Esophagus squamous epithelium (tissue), 5 donors: ENCODE measurements around the gene CREBL2. TPM values are rescaled to one million over a fixed set of nuclear protein-coding genes. Genes with fewer than 3 reads are reported as not detected.

Source experiments
- DNase-seq: peaks from one replicate; lab custom pipeline; 2025; lab: John Stamatoyannopoulos, UW
- H3K27ac ChIP-seq, 4 donors: fragments of 200-600 bp; sonication (generic); one replicate each; pipeline ENCODE4 v1.5.1; 2016 to 2019; ENCODE audit warnings: mild to moderate bottlenecking in 1 of 4
- H3K27me3 ChIP-seq, 4 donors: fragments of 200-600 bp; sonication (generic); 1 replicate in 3 of 4; 2 replicates in 1 of 4; pipeline versions ENCODE4 v1.5.1 to v1.6.0; 2017 to 2021; ENCODE audit warnings: antibody characterized with exemption in 1 of 4
- H3K36me3 ChIP-seq, 3 donors: fragments of 200-600 bp; sonication (generic); one replicate each; pipeline ENCODE4 v1.5.1; 2016 to 2019
- H3K4me1 ChIP-seq, 3 donors: fragments of 200-600 bp; sonication (generic); one replicate each; pipeline ENCODE4 v1.5.1; 2017 to 2019
- H3K4me3 ChIP-seq, 4 donors: fragments of 200-600 bp; sonication (generic); 1 replicate in 3 of 4; 2 replicates in 1 of 4; pipeline ENCODE4 v1.5.1; 2016 to 2019; ENCODE audit warnings: mild to moderate bottlenecking in 2 of 4, moderate library complexity in 1 of 4
- H3K9me3 ChIP-seq, 3 donors: fragments of 200-600 bp; sonication (generic); one replicate each; pipeline ENCODE4 v1.5.1; 2016 to 2019
- POLR2A ChIP-seq, 4 donors: fragments of 450-650 bp; IDR thresholded peaks; one replicate each; pipeline ENCODE4 v1.6.1; 2017; ENCODE audit warnings: antibody characterized with exemption in 4 of 4, mild to moderate bottlenecking in 4 of 4, moderate library complexity in 3 of 4
- WGBS, 2 donors: methylation state at CpG; one replicate each; pipeline ENCODE4 v1.1.5; 2018; 5-methylcytosine and 5-hydroxymethylcytosine counted together
- intact Hi-C: fragments of 100-400 bp; cut with DNase I; formaldehyde crosslinking; loops from one replicate; pipeline ENCODE4 v1.15.0; 2022
- total RNA-seq, 4 donors: library from RNA; depleted of rRNA; stranded (reverse); fragments of >200 nt; gene quantifications; one replicate each; pipeline ENCODE4 v1.1.0, GENCODE V29; 2016
- TF ChIP-seq, protein P1 (sequence below), 6 experiments: fragments of 450-650 bp in 4 of 6; fragments of 200-600 bp in 2 of 6; sonication (generic) in 2 of 6; IDR thresholded peaks; one replicate each; pipeline ENCODE4 v1.5.1; 2016 to 2019; ENCODE audit warnings: antibody characterized with exemption in 6 of 6, mild to moderate bottlenecking in 4 of 6, moderate library complexity in 4 of 6
- donor health status: DM: yes; HTN: yes; CAD: no.

The CREBL2 gene, protein sequence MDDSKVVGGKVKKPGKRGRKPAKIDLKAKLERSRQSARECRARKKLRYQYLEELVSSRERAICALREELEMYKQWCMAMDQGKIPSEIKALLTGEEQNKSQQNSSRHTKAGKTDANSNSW
- total RNA-seq: 10 to 100 TPM in 3 of 4 donors, 1 to 10 TPM in 1; 9.4 to 30.7 (median 17.3) TPM

DNA sequence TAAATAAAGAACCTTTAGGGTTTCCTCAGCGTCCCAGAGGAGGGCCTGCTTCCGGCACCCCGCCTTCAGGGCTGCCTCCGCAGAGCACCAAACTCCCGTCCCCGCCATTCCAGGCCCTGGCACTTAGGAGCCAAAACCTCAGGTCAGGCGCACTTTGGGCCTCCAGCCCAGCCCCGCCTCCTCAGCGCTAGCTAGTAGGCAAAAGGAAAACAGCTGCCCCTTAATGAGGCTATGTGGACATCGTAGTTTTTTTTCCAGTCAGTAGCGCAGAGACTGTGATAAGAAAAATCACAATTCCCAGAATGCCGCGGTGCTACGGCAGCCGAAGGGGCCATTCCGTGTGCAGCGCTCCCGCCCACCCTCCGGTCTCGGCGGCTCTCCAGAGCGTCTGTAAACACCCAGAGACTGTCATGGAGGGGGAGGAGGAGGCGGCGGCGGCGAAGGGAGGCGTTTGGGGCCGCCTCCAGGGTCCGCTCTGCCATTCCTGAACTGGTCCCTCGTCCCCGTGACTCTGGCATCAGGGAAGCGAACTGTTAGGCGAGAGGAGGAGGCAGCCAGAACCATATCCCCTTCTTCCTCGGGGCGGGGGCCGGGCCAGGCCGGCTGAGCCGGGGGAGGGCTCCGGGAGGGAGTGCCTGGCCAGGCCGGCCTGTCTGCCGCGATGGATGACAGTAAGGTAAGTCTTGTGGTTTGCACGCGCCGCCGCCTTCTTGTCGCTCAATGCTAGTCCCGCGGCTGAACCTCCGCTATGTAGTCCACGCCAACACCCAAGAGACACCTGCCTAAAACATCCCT lies at the start of gene CREBL2:
Gene CREBL2, plus strand, starts transcription at position 365 of the 795 bp plus-strand sequence. Its CDS starts 297 bp downstream, at position 662.
- intact Hi-C loops: loop anchor here (10.0 kb wide), 1 partner anchor 93 kb away; no protein-coding TSS in a partner anchor
- peak within 1 kb of the TSS; percentile 56 to 95 (median 84) for H3K4me3 ChIP-seq
- H3K36me3 ChIP-seq: peaks cover 0 to 10% (median 0%) of the 10 kb centered on the region in 3 donors
- TF ChIP-seq POLR2A (IDR thresholded peaks at IDR 0.05): peak in 3 of 4 donors; percentile 64 to 83 (median 65)
- TF ChIP-seq, protein P1, sequence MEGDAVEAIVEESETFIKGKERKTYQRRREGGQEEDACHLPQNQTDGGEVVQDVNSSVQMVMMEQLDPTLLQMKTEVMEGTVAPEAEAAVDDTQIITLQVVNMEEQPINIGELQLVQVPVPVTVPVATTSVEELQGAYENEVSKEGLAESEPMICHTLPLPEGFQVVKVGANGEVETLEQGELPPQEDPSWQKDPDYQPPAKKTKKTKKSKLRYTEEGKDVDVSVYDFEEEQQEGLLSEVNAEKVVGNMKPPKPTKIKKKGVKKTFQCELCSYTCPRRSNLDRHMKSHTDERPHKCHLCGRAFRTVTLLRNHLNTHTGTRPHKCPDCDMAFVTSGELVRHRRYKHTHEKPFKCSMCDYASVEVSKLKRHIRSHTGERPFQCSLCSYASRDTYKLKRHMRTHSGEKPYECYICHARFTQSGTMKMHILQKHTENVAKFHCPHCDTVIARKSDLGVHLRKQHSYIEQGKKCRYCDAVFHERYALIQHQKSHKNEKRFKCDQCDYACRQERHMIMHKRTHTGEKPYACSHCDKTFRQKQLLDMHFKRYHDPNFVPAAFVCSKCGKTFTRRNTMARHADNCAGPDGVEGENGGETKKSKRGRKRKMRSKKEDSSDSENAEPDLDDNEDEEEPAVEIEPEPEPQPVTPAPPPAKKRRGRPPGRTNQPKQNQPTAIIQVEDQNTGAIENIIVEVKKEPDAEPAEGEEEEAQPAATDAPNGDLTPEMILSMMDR (IDR thresholded peaks at IDR 0.05): no peak
- peaks cover 10 to 68% (median 16%) of the 10 kb centered on the region in 3 donors for H3K4me1 ChIP-seq
- peak; percentile 82 for DNase-seq
- no peaks in the 10 kb centered on the region for H3K9me3 ChIP-seq
- H3K27ac ChIP-seq: peak within 1 kb of the TSS; percentile 86 to 99 (median 96)
- no peaks in the 10 kb centered on the region for H3K27me3 ChIP-seq
- WGBS, 2 donors: 0 to 2% methylated on average over 9 to 26 of the region's 51 CpGs

DNA sequence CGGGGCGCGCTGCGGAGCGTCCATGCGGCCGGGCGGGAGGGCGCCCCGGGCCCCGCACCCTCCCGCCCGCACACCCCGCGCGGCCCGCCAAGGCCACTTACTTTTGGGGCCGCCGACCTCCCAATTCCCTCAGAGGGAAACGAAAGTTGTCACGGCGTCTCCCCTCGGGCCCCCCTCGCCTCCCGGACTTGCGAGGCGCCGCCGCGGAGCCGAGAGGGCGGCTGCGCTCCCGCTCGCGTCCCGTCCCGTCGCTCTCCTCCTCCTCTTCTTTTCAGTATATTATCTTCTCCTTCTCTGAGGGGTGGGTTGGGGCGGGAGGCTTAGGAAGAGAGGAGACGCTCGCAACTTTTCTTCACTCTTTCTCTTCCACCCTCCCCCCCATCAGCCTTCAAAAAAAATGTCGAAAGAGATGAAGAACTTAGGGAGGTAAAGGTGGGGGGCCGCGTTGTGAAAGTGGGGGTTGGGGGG lies 49.6 kb upstream of the CREBL2 start:
- intact Hi-C loops: loop anchor here (10.0 kb wide), 2 partner anchors 133 to 167 kb away; partner anchors contain the start of gene GPR19
- H3K27me3 ChIP-seq: no peaks in the 10 kb centered on the region
- DNase-seq: no peak

DNA sequence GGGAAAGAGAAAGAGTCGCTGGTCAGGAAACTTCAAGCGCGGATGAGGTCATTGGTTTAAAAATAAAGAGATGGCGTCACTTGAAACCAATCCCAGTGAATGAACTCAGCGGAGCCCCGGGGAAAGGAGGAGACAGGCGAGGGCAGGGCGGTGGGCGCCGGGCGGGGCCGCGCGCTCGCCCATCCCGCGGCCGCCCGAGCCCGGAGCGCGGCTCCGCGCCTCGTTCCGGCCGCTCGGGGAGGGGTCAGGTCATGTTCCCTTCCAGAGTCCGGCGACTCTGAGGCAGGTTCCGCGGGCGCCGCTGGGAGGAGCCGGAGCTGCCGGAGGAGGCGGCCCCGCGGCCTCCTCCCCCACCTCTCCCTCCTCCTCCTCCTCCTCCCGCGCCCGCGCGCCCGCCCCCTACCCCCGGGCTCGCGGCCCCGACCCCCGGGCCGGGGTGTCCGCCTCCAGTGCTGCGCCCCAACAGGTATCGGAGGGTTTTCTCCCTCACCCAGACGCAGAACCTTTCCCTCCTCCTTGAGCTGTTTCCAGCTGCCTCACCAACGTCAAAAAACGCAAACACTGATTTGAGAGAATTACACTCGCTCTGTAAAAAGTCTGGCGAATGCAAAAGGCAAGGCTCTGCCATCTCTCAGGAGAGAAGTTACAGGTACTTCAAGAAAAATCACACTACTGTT lies 49.0 kb upstream of the CREBL2 start, which contains the start of gene DUSP16:
Gene DUSP16, minus strand, starts transcription at position 279 of the 677 bp plus-strand sequence. CDS start 41,765 bp downstream, outside the sequence.
- Histone ChIP-seq H3K27me3 (no peaks in the 10 kb centered on the region), H3K4me3 (peak within 1 kb of the TSS; percentile 67 to 99 (median 82)), H3K4me1 (peaks cover 14 to 44% (median 15%) of the 10 kb centered on the region in 3 donors), H3K27ac (peak within 1 kb of the TSS; percentile 97 to 100 (median 98)), H3K36me3 (no peaks in the 10 kb centered on the region), H3K9me3 (no peaks in the 10 kb centered on the region)
- DNase-seq: peak; percentile 28
- TF ChIP-seq POLR2A (IDR thresholded peaks at IDR 0.05): peak in 3 of 4 donors; percentile 79 to 88 (median 82)
- TF ChIP-seq, protein P1 (IDR thresholded peaks at IDR 0.05): peak in 4 of 6 experiments; percentile 21 to 30 (median 26)
- whole genome bisulfite sequencing, 2 donors: 1% methylated on average over 16 to 22 of the region's 59 CpGs
- intact Hi-C loops: loop anchor here (10.0 kb wide), 2 partner anchors 132 to 168 kb away; partner anchors contain the start of gene GPR19

More for the DNA sequence above, 49.6 kb upstream of the CREBL2 start:
- Histone ChIP-seq H3K4me1 (peaks cover 14 to 43% (median 15%) of the 10 kb centered on the region in 3 donors), H3K9me3 (no peaks in the 10 kb centered on the region), H3K4me3 (peak overlapping the region; percentile 67 to 99 (median 82)), H3K27ac (peak overlapping the region; percentile 97 to 100 (median 98)), H3K36me3 (no peaks in the 10 kb centered on the region)
- no peak for TF ChIP-seq POLR2A (IDR thresholded peaks at IDR 0.05)
- TF ChIP-seq, protein P1 (IDR thresholded peaks at IDR 0.05): no peak
- 0 to 1% methylated on average over 12 to 20 of the region's 45 CpGs for WGBS, 2 donors

DNA sequence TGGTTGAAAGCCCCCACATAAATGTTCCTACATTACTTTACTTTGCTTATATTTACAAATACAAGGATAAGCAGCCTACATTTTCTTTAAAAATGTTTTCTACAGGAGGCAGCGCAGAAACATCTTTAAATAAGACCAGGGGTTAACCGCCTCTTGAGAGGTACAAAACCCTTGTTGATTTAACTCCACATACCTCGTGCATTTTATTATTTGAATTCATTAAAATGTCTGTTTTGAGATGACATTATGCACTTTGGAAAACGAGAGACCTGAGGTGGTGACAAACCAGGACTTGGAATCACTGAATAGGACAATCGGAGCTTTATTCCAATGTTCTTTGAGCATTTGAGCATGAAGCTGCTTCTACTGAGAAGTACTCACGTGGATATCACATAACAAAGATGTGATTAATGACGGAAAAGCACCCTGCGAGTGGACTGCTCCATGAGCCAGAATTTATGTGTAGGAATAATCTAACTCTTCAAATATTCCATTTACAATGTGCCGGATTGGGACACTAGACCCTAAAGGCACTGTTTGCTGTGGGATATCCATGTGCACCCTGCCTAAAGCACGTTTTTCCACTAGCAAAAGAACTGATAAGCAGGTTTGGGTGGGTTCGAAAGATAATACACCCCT lies 48.3 kb upstream of the CREBL2 start:
- H3K9me3 ChIP-seq: no peaks in the 10 kb centered on the region
- WGBS, 2 donors: 43 to 50% methylated on average over 11 of the region's 11 CpGs
- peaks cover 14 to 49% (median 15%) of the 10 kb centered on the region in 3 donors for H3K4me1 ChIP-seq
- H3K27ac ChIP-seq: peak overlapping the region; percentile 97 to 100 (median 98)
- no peak for TF ChIP-seq POLR2A (IDR thresholded peaks at IDR 0.05)
- TF ChIP-seq, protein P1 (IDR thresholded peaks at IDR 0.05): no peak
- no peak for DNase-seq
- H3K27me3 ChIP-seq: no peaks in the 10 kb centered on the region
- H3K36me3 ChIP-seq: no peaks in the 10 kb centered on the region
- intact Hi-C loops: loop anchor here (10.0 kb wide), 2 partner anchors 131 to 169 kb away; partner anchors contain the start of gene GPR19
- H3K4me3 ChIP-seq: peak overlapping the region; percentile 67 to 99 (median 82)
